GM12878 (cell line): ENCODE measurements around the gene STK4. TPM values are rescaled to one million over a fixed set of nuclear protein-coding genes. Genes with fewer than 3 reads are reported as not detected.

ENCODE experiments used
- ATAC-seq: fragments of 200-7000 bp; cut with Tn5 transposase; 3 replicates; pipeline ENCODE4 v1.9.1; 2020; ENCODE audit warnings: mild to moderate bottlenecking, moderate library complexity
- BruUV-seq: library from RNA; stranded (reverse); fragments of 400-500 nt; replicated peaks from 2 replicates; lab custom pipeline; 2021; lab: Mats Ljungman, UMichigan
- CTCF ChIA-PET: fragments of 300-600 bp; sonication (Branson Sonifier 250); formaldehyde crosslinking; extraction: SDS; loops from one replicate; lab custom pipeline; 2021; ENCODE audit warnings: inconsistent platforms; lab: Yijun Ruan, JAX
- POLR2A ChIA-PET: fragments of 350-600 bp; formaldehyde crosslinking; extraction: SDS; loops from one replicate; lab custom pipeline; 2021; ENCODE audit warnings: inconsistent platforms; lab: Charles Lee
- RAD21 ChIA-PET: fragments of 300-600 bp; sonication (Branson Sonifier 250); formaldehyde crosslinking; loops from one replicate; lab custom pipeline; 2023; ENCODE audit warnings: antibody characterized with exemption; ENCODE audit not compliant: unreplicated experiment; lab: Charles Lee
- SMC1A ChIA-PET: fragments of 300-600 bp; sonication (Branson Sonifier 250); formaldehyde crosslinking; loops from one replicate; lab custom pipeline; 2023; ENCODE audit not compliant: unreplicated experiment, uncharacterized antibody; lab: Charles Lee
- DNase-seq: peaks from one replicate; pipeline ENCODE4 v3.0.0-alpha.2; 2011; ENCODE audit warnings: low read depth, low spot score
- FAIRE-seq: peaks from 3 replicates; lab custom pipeline; 2011; peaks lifted over from hg19 to GRCh38; lab: Jason Lieb, UNC
- H2AFZ ChIP-seq: 2 replicates; pipeline ENCODE4 v1.6.0; 2011; ENCODE audit warnings: low read depth, low read length, control low read depth; ENCODE audit not compliant: control insufficient read depth
- H3K27ac ChIP-seq: 2 replicates; pipeline ENCODE4 v1.5.1; 2011; ENCODE audit warnings: control low read depth; ENCODE audit not compliant: control insufficient read depth, insufficient read depth
- H3K27me3 ChIP-seq, 2 experiments: replicated peaks in 1 of 2; 2 replicates each; pipeline versions ENCODE4 v1.6.0 to v1.6.1; 2011; ENCODE audit warnings: low read length in 1 of 2; ENCODE audit not compliant: control insufficient read depth in 2 of 2, insufficient read depth in 2 of 2
- H3K36me3 ChIP-seq, 2 experiments: 2 replicates each; pipeline ENCODE4 v1.5.1; 2011; ENCODE audit warnings: low read length in 1 of 2; ENCODE audit not compliant: control insufficient read depth in 2 of 2, insufficient read depth in 2 of 2
- H3K4me1 ChIP-seq: 2 replicates; pipeline ENCODE4 v1.6.1; 2011; ENCODE audit warnings: mild to moderate bottlenecking, low read length, moderate library complexity, mixed read lengths; ENCODE audit not compliant: control insufficient read depth, insufficient read depth
- H3K4me2 ChIP-seq: 2 replicates; pipeline ENCODE4 v1.6.0; 2011; ENCODE audit warnings: control low read depth; ENCODE audit not compliant: control insufficient read depth, insufficient read depth
- H3K4me3 ChIP-seq: fragments of 200-600 bp; sonication (generic); 2 replicates; pipeline ENCODE4 v1.5.1; 2016
- H3K79me2 ChIP-seq: 2 replicates; pipeline ENCODE4 v1.6.0; 2011; ENCODE audit warnings: low read length; ENCODE audit not compliant: control insufficient read depth, insufficient read depth
- H3K9ac ChIP-seq: 2 replicates; pipeline ENCODE4 v1.8.0; 2011; ENCODE audit warnings: low read length, control low read depth, mixed read lengths; ENCODE audit not compliant: control insufficient read depth, insufficient read depth
- H3K9me3 ChIP-seq: replicated peaks from 3 replicates; pipeline ENCODE4 v1.5.1; 2011; ENCODE audit warnings: mild to moderate bottlenecking, low read length; ENCODE audit not compliant: control insufficient read depth, insufficient read depth
- H4K20me1 ChIP-seq: 2 replicates; pipeline ENCODE4 v1.6.0; 2011; ENCODE audit not compliant: control insufficient read depth, insufficient read depth
- HSF1 ChIP-seq: fragments of 150-350 bp; IDR thresholded peaks from 2 replicates; pipeline ENCODE4 v1.6.1; 2014; ENCODE audit warnings: mild to moderate bottlenecking, low read depth, low read length
- MEF2A ChIP-seq: IDR thresholded peaks from 2 replicates; pipeline ENCODE4 v1.6.1; 2011; ENCODE audit warnings: low read depth, mild to moderate bottlenecking, low read length, moderate library complexity; ENCODE audit not compliant: insufficient read depth
- PBX3 ChIP-seq: IDR thresholded peaks from 2 replicates; pipeline ENCODE4 v1.6.1; 2011; ENCODE audit warnings: mild to moderate bottlenecking, low read depth, low read length, moderate library complexity; ENCODE audit not compliant: insufficient replicate concordance
- RAD51 ChIP-seq: fragments of 450-650 bp; IDR thresholded peaks from 2 replicates; pipeline ENCODE4 v1.6.1; 2016; ENCODE audit warnings: moderate library complexity, mild to moderate bottlenecking, inconsistent platforms
- WGBS: methylation state at CpG from one replicate; pipeline ENCODE4 v1.1.6; 2016; ENCODE audit warnings: low lambda C conversion rate; ENCODE audit not compliant: insufficient replicate concordance, insufficient coverage; ENCODE audit errors: missing lambda C conversion rate; 5-methylcytosine and 5-hydroxymethylcytosine counted together
- in situ Hi-C: fragments of 300-500 bp; cut with MboI; formaldehyde crosslinking; loops from 9 replicates; pipeline ENCODE4 v1.14.3; 2018; ENCODE audit warnings: mixed read lengths
- intact Hi-C: fragments of 100-400 bp; cut with micrococcal nuclease; formaldehyde crosslinking; loops from one replicate; pipeline ENCODE4 v1.14.2; 2022; ENCODE audit not compliant: unreplicated experiment
- polyA plus RNA-seq, 11 experiments: library from polyadenylated mRNA; depleted of rRNA in 4 of 11; unstranded in 6 of 11; stranded (reverse) in 5 of 11; fragments of >200 nt; fragmentation: Nextera tagmentation in 4 of 11; fragmentation: Illumina TruSeq in 1 of 11; extraction: Ambion mirVana in 4 of 11; extraction: Trizol in 1 of 11; gene quantifications; 1 replicate in 1 of 11; 2 replicates in 10 of 11; pipeline versions ENCODE4 v1.2.1 to v1.2.3, GENCODE V29; 2011 to 2016; ENCODE audit warnings: inconsistent platforms in 2 of 11, missing spikeins in 2 of 11, low read depth in 1 of 11
- total RNA-seq, 4 experiments: library from RNA; depleted of rRNA in 3 of 4; stranded (reverse); fragments of >200 nt in 3 of 4; fragmentation: Illumina TruSeq in 1 of 4; extraction: Trizol in 1 of 4; gene quantifications; 2 replicates each; pipeline versions ENCODE4 v1.2.1 to v1.2.3, GENCODE V29; 2013 to 2021

The STK4 gene
- total and polyA plus RNA-seq, 10 of the 15 experiments (the other 5 are each of a cell fraction or from before 2014, with no cell fraction given), result 24.0 to 135 (median 89.7) TPM

- TF ChIP-seq PBX3 (no peak), HSF1 (no peak), RAD51 (no peak), MEF2A (no peak)
- TF ChIP-seq, all 136 proteins: peak for 0
- no peak for FAIRE-seq
- ChIA-PET SMC1A (interaction anchor here (1.3 kb wide), 1 partner anchor 8 kb away, joined by 6 read pairs; no protein-coding TSS in a partner anchor), POLR2A (no interaction called here), RAD21 (no interaction called here), CTCF (interaction anchor here (2.5 kb wide), 1 partner anchor 10 kb away, joined by 7 read pairs; no protein-coding TSS in a partner anchor)
- intact Hi-C loops (no loop called here), in situ Hi-C loops (no loop called here)
- Histone ChIP-seq H3K27ac (no peak overlapping the region), H3K79me2 (no peaks in the 10 kb centered on the region), H3K4me3 (no peak overlapping the region), H2AFZ (no peak overlapping the region), H3K4me1 (no peaks in the 10 kb centered on the region), H4K20me1 (no peaks in the 10 kb centered on the region), H3K27me3 (no peaks in the 10 kb centered on the region), H3K4me2 (no peak overlapping the region), H3K36me3 (peaks cover 16 to 42% of the 10 kb centered on the region in 2 experiments), H3K9ac (no peak overlapping the region), H3K9me3 (no peaks in the 10 kb centered on the region)
- ATAC-seq, result no peak
- BruUV-seq, result no TSS peak
- no peak for DNase-seq
- 94% methylated on average over 4 of the region's 4 CpGs for WGBS
Observed at GRCh38 chr20:44943828-44944227, 22.5 kb upstream of the STK4 start.
